GM18508 (cell line): ENCODE measurements around the gene LRRC71.

ENCODE experiments used
- ATAC-seq: cut with Tn5 transposase; IDR thresholded peaks from one replicate; pipeline ENCODE4 v1.9.1; 2021; ENCODE audit warnings: moderate number of reproducible peaks; ENCODE audit not compliant: insufficient read depth, unreplicated experiment

LRRC71 gene

GRCh38 chr1:156920233-156921052, at the start of gene LRRC71:
Gene LRRC71, plus strand, starts transcription at chr1:156920632. Its CDS starts 172 bp downstream, at chr1:156920804.
- no peak for ATAC-seq

- no peak for ATAC-seq
Measured at GRCh38 chr1:156873659-156874058, 46.8 kb upstream of the LRRC71 start.

- ATAC-seq = no peak
Measured at GRCh38 chr1:156874142-156874541, 46.3 kb upstream of the LRRC71 start.

GRCh38 chr1:156874572-156875340, 45.7 kb upstream of the LRRC71 start:
- no peak for ATAC-seq

GRCh38 chr1:156875341-156875615, 45.2 kb upstream of the LRRC71 start:
- ATAC-seq = no peak

- ATAC-seq = no peak
Measured at GRCh38 chr1:156876281-156876680, 44.2 kb upstream of the LRRC71 start.

GRCh38 chr1:156877433-156878170, 42.8 kb upstream of the LRRC71 start:
- no peak for ATAC-seq

GRCh38 chr1:156879876-156880275, 40.6 kb upstream of the LRRC71 start:
- ATAC-seq = no peak

- no peak for ATAC-seq
Measured at GRCh38 chr1:156880473-156880872, 40.0 kb upstream of the LRRC71 start.

GRCh38 chr1:156881101-156881500, 39.3 kb upstream of the LRRC71 start:
- ATAC-seq = no peak

GRCh38 chr1:156881663-156882062, 38.8 kb upstream of the LRRC71 start:
- no peak for ATAC-seq

- no peak for ATAC-seq
Measured at GRCh38 chr1:156882543-156882942, 37.9 kb upstream of the LRRC71 start.

GRCh38 chr1:156883919-156884318, 36.5 kb upstream of the LRRC71 start:
- ATAC-seq = no peak

GRCh38 chr1:156884560-156885184, 35.8 kb upstream of the LRRC71 start:
- ATAC-seq = no peak

- no peak for ATAC-seq
Measured at GRCh38 chr1:156885314-156885713, 35.1 kb upstream of the LRRC71 start.

GRCh38 chr1:156885880-156886355, 34.5 kb upstream of the LRRC71 start:
- no peak for ATAC-seq

- ATAC-seq = no peak
Measured at GRCh38 chr1:156886583-156887281, 33.7 kb upstream of the LRRC71 start.

GRCh38 chr1:156887317-156887716, 33.1 kb upstream of the LRRC71 start:
- ATAC-seq = no peak

- no peak for ATAC-seq
Measured at GRCh38 chr1:156887734-156888133, 32.7 kb upstream of the LRRC71 start.
